GM03348 (cell line): ENCODE data around the gene UPK1A.
A peak's percentile ranks its signal among the peaks of the same experiment; 100 is the strongest.

Source experiments
- DNase-seq: peaks from one replicate; pipeline ENCODE4 v3.0.0; 2012; ENCODE audit warnings: low spot score

The UPK1A gene

GRCh38 chr19:35693422-35693821, 27.1 kb downstream of the UPK1A start:
- DNase-seq = no peak

GRCh38 chr19:35693835-35694599, 27.7 kb downstream of the UPK1A start:
- DNase-seq = peak; percentile 93

GRCh38 chr19:35695895-35696422, 29.6 kb downstream of the UPK1A start:
- DNase-seq = no peak

- DNase-seq = no peak
Observed at GRCh38 chr19:35696835-35697234, 30.5 kb downstream of the UPK1A start.

- peak; percentile 98 for DNase-seq
Observed at GRCh38 chr19:35702223-35703012, 36.1 kb downstream of the UPK1A start.

- DNase-seq = no peak
Observed at GRCh38 chr19:35703343-35703742, 37.0 kb downstream of the UPK1A start.

GRCh38 chr19:35704218-35704617, 37.9 kb downstream of the UPK1A start, which contains the start of gene ZBTB32:
ZBTB32 (plus strand) TSS chr19:35704558; CDS start chr19:35714627, 10,069 bp downstream.
- peak; percentile 78 for DNase-seq

GRCh38 chr19:35708391-35708790, 42.1 kb downstream of the UPK1A start:
- DNase-seq = no peak

- no peak for DNase-seq
Observed at GRCh38 chr19:35710784-35711723, 44.7 kb downstream of the UPK1A start.

- DNase-seq = no peak
Observed at GRCh38 chr19:35712567-35713505, 46.5 kb downstream of the UPK1A start.

GRCh38 chr19:35713506-35713850, 47.2 kb downstream of the UPK1A start:
- DNase-seq = no peak

- DNase-seq = no peak
Observed at GRCh38 chr19:35713904-35714495, 47.7 kb downstream of the UPK1A start.

GRCh38 chr19:35714601-35715354, 48.5 kb downstream of the UPK1A start:
- DNase-seq = no peak

GRCh38 chr19:35715355-35715809, 49.1 kb downstream of the UPK1A start:
- no peak for DNase-seq

GRCh38 chr19:35715981-35716800, 49.9 kb downstream of the UPK1A start:
- peak; percentile 81 for DNase-seq

- DNase-seq = peak; percentile 98
Observed at GRCh38 chr19:35716801-35717664, 50.7 kb downstream of the UPK1A start.

GRCh38 chr19:35717665-35718344, 51.5 kb downstream of the UPK1A start, which contains the start of gene KMT2B:
KMT2B (plus strand) TSS chr19:35718003; CDS start chr19:35718019, 16 bp downstream.
- peak; percentile 98 for DNase-seq
